GM18508 (cell line): Measurements from ENCODE around the gene FSIP1.

Experiments used
- ATAC-seq: cut with Tn5 transposase; IDR thresholded peaks from one replicate; pipeline ENCODE4 v1.9.1; 2021; ENCODE audit warnings: moderate number of reproducible peaks; ENCODE audit not compliant: insufficient read depth, unreplicated experiment

The FSIP1 gene

GRCh38 chr15:39657668-39658067 is 125.0 kb downstream of the FSIP1 start:
- ATAC-seq, result no peak

DNA sequence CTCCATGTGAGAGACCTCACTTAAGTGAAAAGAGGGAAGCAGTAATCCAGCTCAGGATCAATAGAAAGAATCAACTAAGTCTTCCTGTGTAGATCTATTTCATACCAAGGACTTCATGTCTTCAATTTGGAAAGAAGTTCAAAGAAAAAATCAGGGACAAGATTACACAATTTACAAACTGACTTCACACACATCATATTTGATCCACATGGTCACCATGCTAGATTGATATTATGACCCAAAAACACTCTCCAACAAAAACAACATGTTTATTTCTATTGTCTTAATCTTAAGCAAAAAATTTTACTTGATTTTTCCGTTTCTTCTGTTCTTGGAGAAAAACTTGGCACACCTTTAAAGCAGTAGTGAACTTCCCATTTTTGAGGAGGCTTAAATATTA is 125.5 kb downstream of the FSIP1 start:
- ATAC-seq, result no peak

DNA sequence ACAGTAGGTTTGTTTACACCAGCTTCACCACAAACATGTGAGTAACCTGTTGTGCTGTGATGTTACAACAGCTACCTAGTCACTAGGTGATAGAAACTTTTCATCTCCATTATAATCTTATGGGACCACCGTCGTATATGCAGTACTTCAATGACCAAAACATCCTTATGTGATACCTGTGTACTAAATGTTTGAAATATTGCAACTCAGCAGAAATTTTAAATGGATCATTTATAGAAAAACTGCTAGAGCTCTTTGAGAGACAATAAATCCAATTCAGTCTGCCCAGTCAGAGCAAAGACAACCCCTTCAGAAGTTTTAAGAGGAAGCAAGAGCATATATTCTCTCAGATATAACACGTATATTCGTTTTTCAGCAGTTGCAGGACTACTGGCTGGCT is 128.3 kb downstream of the FSIP1 start:
- no peak for ATAC-seq

DNA sequence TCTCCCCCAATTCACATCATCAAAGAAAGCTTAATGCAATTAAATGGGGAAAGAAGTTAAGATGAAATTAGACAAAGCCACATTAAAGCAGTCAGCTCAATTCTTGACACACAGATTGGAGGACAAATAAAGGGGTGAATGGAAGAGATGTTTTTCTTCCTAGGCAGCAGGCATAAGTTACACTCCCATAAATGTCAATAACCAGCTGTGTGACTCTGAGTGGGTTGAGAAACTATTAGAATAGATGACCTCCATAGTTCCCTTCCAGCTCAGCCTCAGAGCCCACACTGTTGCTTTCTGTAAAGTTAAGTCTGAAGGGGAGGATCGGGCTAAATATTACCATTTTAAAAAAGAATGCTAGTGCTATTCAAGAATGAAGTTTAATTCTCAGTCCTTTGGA is 130.8 kb downstream of the FSIP1 start:
- no peak for ATAC-seq

DNA sequence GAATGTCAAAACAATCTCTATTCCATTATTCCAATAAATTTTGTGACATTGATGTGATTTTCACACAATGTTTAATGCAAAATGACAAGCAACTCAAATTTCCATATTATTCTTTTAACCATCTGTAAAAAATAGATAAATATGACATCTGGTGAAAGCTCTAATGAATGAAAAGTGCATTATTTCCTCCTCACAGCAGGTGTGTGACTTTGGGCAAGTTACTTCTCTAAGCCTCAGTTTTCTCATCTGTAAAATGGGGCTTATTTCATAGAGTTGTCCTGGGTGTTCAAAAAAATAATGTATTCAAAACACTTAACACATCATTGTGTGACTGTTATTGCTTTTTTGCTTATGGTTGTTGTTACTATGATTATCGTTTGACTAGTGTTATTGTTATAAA is 131.3 kb downstream of the FSIP1 start:
- no peak for ATAC-seq

DNA sequence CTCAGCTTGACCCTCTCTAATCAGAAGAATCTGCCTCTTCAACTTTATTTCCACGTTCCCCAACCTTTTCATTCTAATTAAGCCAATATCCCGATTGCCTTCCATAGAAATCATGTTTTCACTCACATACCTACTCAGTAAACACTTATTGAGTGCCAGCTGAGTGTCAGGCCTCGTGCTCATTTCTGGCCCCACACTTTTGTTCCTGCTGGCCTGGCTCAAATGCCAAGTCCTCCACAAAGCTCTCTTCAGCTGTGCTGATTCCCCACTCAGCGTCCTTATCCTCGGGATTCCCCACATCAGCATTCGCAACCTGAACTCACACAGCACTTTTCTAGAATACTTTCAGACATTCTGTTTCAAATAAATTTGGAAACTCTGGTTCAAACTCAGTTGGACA is 132.9 kb downstream of the FSIP1 start:
- ATAC-seq, result no peak

DNA sequence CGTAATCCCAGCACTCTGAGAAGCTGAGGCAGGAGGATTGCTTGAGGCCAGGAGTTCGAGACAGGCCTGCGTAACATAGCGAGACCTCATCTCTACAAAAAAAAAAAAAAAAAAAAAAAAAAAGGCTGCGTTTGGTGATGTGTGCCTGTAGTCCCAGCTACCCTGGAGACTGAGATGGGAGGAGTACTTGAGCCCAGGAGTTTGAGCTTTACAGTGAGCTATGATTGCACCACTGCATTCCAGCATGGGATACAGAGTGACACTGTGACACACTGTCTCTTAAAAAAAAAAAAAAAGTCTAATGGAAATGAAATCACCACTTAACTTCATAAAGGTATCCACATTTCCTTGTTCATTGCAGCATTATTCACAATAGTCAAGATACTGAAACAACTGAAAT is 136.2 kb downstream of the FSIP1 start:
- no peak for ATAC-seq

- no peak for ATAC-seq
Measured at GRCh38 chr15:39645976-39646257, 136.7 kb downstream of the FSIP1 start.

DNA sequence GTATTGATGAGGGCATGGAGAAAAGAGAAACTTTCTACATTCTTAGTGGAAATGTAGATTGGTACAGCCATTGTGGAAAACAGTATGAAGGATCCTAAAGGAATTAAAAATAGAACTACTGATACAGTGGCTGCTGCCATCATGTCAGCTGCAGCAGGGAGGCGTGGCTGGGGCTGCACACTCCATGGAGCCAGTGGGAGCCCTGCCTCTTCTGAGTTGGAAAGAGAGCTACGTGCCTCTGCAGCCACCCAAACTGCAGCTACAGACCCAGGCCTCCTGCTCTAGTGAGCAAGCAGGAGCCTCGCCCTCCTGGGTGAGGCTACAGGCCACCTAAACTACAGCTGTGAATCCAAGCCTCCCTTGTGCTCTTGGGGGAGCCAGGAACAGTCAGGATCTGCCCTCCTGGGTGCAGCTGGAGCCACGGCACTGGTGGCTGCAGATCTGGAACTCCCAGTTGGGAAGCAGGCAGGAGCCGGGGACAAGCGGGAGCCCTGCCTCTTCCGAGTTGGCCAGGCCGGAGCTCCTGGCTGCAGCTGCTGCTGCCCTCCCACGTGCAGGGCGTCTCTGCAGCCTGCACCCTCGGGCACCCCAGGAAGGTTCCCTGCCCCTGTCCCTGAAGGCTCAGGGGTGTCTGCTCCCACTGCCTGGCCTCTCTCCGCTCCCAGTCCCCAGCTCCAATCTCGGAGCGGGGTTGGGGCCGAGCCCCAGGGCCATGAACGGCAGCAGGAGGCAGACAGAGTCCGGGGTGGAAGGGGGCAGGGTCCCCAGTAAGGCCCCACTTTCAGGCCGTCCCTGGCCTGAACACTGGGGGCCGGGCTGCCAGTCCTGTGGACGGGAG is 137.3 kb downstream of the FSIP1 start:
- ATAC-seq, result no peak

GRCh38 chr15:39644136-39644535 is 138.5 kb downstream of the FSIP1 start:
- no peak for ATAC-seq

GRCh38 chr15:39643727-39644126 is 138.9 kb downstream of the FSIP1 start:
- no peak for ATAC-seq

- ATAC-seq, result no peak
Measured at GRCh38 chr15:39642011-39642640, 140.5 kb downstream of the FSIP1 start.

DNA sequence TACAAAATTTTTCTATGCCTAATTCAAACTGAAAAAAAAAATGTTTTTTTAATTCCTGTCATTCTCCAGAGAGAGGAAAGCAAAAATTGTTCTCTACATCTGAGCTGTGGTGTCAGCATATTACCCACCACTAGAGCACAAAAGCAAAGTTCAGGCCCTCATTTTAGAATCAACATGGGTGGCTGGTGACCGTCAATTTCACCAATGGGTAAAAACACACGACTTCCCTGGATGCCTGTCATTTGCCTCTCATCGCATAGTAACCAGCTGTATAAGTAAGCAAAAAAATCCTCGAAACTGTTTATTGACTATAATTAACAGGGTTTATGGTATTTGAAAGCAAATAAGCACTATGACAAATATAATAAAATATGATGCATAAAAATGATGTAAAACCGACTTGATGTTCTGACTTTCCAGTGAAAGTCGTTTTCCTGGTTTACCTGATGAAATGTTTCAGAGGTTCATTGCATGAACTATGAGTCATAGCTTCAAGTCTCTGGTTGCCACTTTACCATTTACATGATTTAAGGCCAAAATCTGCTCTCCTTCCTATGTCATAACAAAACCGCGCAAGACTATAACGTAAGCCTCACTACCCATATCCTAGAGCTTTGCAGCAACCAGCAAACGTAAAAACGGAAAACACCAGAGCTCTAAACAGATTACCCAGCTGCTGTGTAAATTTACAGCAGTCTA is 141.3 kb downstream of the FSIP1 start:
- no peak for ATAC-seq

DNA sequence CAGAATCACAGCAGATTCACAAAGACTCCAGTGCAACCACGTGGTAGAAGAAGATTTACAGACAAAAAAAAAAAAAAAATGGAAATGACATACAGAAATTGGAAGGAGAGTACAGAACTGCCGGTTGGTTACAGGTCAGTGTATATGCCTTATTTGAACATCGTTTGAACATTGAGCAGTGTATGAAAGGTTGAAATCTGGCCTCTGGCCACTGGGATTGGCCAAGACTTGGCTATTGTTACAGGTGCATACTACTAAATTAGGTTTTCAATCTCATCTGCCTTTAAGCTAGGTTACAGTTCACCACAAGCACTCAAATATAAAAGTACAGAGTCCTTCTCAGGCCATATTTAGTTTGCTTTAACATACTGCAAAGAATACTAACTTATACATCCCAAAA is 142.0 kb downstream of the FSIP1 start:
- no peak for ATAC-seq

DNA sequence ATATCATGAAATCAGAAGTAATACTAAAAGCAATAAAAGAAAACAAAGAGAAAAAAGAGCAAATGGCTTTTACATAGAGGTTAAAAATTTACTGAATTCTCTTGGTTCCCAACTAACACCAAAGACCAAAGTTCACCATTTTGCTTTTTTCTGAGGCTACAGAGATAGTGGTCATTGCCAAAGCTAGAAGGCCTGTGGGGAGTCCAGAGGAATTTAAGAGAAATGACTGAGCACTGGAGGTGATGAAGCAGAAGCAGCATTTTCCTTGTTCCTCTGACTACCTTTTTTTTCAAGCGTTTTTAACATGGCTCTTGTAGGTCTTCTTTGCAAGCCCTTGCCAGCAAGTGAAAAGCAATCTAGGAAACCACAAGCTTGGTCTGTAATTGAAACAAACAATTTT is 143.6 kb downstream of the FSIP1 start:
- ATAC-seq, result no peak

GRCh38 chr15:39638041-39638440 is 144.6 kb downstream of the FSIP1 start:
- no peak for ATAC-seq

GRCh38 chr15:39631357-39631756 is 151.3 kb downstream of the FSIP1 start:
- ATAC-seq, result no peak

- no peak for ATAC-seq
Measured at GRCh38 chr15:39629906-39630305, 152.7 kb downstream of the FSIP1 start.

- ATAC-seq, result no peak
Measured at GRCh38 chr15:39629371-39629770, 153.3 kb downstream of the FSIP1 start.

DNA sequence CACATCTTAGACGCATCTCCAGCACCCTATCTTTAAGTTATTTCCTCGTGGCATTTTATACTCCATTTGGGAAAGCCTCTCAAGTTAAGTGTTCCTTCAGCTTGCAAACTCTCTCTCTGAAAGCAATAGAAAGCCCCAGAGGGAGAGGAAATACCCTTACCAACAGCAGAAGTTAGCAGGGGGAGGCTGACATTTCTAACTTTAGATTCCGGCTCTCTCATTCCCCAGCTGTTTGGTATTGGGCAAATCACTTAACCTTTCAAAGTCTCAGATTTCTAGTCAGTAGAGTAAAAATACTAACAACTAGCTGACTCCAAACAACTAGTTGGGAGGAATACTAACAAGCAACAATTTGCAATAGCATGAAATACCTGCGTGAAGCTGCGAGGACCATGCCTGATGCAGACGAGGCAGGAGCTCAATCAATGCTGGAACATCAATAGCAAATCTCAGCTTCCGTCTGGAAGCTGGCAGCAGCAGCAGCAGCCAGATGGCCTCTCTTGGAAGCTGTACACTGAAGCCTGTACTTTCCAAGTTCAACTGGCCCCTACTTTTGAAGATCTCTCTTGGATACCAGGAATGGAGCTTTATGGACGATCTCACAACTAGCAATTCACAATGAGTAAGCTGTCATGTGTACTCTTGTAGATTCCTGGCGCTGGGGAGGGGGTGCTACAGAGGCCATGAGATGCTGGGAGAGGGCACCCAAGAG is 153.9 kb downstream of the FSIP1 start:
- ATAC-seq, result no peak

- no peak for ATAC-seq
Measured at GRCh38 chr15:39628144-39628508, 154.5 kb downstream of the FSIP1 start.
